GM23338 (cell line): ENCODE measurements around the gene OR1D5.

ENCODE experiments used
- CREB1 ChIP-seq: fragments of 250-450 bp; sonication (Bioruptor Pico); IDR thresholded peaks from 2 replicates; pipeline ENCODE4 v1.5.0; 2020; ENCODE audit warnings: low read depth, mild to moderate bottlenecking, moderate library complexity
- EZH2 ChIP-seq: fragments of 200-600 bp; sonication (generic); IDR thresholded peaks from one replicate; pipeline ENCODE4 v1.8.0; 2017; ENCODE audit warnings: antibody characterized with exemption, mild to moderate bottlenecking, low read depth; ENCODE audit not compliant: unreplicated experiment
- EZH2phosphoT487 ChIP-seq: fragments of 200-600 bp; sonication (generic); IDR thresholded peaks from one replicate; pipeline ENCODE4 v1.8.1; 2018; ENCODE audit warnings: antibody characterized with exemption; ENCODE audit not compliant: unreplicated experiment
- JUNB ChIP-seq: IDR thresholded peaks from one replicate; pipeline ENCODE4 v1.6.1; 2016; ENCODE audit warnings: antibody characterized with exemption; ENCODE audit not compliant: unreplicated experiment
- NANOG ChIP-seq: IDR thresholded peaks from 2 replicates; pipeline ENCODE4 v1.6.1; 2016; ENCODE audit warnings: antibody characterized with exemption, borderline replicate concordance
- POLR2AphosphoS5 ChIP-seq: IDR thresholded peaks from 2 replicates; pipeline ENCODE4 v1.6.1; 2016; ENCODE audit warnings: antibody characterized with exemption, low read depth
- STAT1 ChIP-seq: IDR thresholded peaks from one replicate; pipeline ENCODE4 v1.6.1; 2016; ENCODE audit warnings: antibody characterized with exemption; ENCODE audit not compliant: unreplicated experiment
- ZNF114 ChIP-seq: fragments of 250-450 bp; sonication (Bioruptor Pico); IDR thresholded peaks from 2 replicates; pipeline ENCODE4 v1.5.0; 2020; ENCODE audit warnings: mild to moderate bottlenecking, moderate library complexity
- ZNF331 ChIP-seq: fragments of 250-450 bp; sonication (Bioruptor Pico); IDR thresholded peaks from 2 replicates; pipeline ENCODE4 v1.5.0; 2020; ENCODE audit warnings: low read depth, mild to moderate bottlenecking, moderate library complexity
- TF ChIP-seq, protein P1 (sequence below), 2 experiments: fragments of 200-600 bp in 1 of 2; sonication (generic) in 1 of 2; conservative IDR thresholded peaks; 2 replicates each; pipeline versions ENCODE4 v1.5.1 to v1.6.1; 2016 to 2017; ENCODE audit warnings: antibody characterized with exemption in 2 of 2, low read depth in 2 of 2, mild to moderate bottlenecking in 2 of 2, moderate library complexity in 1 of 2
- TF ChIP-seq, protein P2 (sequence below): IDR thresholded peaks from one replicate; pipeline ENCODE4 v1.6.1; 2018; ENCODE audit warnings: antibody characterized with exemption; ENCODE audit not compliant: unreplicated experiment
- TF ChIP-seq, protein P3 (sequence below): IDR thresholded peaks from 2 replicates; pipeline ENCODE4 v1.6.1; 2016; ENCODE audit warnings: antibody characterized with exemption
- TF ChIP-seq, protein P4 (sequence below): fragments of 250-450 bp; sonication (Bioruptor Pico); IDR thresholded peaks from 2 replicates; pipeline ENCODE4 v1.5.0; 2020; ENCODE audit warnings: mild to moderate bottlenecking, moderate library complexity

DNA sequence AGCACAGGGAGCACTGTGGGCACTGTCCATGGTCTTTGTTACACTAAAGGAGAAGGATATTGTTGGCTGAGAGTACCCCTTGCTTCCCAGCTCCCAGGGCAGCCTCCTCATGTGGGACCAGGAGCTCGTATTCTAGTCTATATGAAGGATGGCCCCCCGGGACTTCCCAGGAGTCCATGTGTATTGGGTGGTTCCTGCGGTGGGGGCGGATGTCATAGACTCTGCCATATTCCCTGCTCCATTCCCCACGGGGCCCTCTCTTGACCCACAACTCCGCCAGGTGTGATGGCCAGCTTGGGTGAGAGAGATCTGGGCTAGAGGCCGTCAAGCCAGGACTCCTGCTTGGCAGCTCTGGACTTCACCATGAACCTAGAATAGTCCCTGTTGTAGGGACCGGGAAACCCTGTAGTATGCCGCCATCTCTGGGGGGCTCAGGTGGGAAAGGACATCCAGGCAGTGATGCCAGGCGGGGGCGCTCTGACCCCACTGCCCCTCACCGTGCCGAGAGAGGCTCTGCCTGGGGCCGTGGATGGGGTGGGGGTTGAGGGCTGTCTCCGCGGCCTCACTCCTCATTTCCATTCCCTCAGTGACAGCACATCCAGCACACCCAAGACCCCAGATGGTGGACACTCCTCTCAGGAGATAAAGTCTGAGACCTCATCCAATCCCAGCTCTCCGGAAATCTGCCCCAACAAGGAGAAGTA lies 37.8 kb downstream of the OR1D5 start:
- TF ChIP-seq, protein P1, sequence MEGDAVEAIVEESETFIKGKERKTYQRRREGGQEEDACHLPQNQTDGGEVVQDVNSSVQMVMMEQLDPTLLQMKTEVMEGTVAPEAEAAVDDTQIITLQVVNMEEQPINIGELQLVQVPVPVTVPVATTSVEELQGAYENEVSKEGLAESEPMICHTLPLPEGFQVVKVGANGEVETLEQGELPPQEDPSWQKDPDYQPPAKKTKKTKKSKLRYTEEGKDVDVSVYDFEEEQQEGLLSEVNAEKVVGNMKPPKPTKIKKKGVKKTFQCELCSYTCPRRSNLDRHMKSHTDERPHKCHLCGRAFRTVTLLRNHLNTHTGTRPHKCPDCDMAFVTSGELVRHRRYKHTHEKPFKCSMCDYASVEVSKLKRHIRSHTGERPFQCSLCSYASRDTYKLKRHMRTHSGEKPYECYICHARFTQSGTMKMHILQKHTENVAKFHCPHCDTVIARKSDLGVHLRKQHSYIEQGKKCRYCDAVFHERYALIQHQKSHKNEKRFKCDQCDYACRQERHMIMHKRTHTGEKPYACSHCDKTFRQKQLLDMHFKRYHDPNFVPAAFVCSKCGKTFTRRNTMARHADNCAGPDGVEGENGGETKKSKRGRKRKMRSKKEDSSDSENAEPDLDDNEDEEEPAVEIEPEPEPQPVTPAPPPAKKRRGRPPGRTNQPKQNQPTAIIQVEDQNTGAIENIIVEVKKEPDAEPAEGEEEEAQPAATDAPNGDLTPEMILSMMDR (conservative IDR thresholded peaks at IDR 0.05; ENCODE audit: low read depth in 2 of 2), result peak; percentile 14 to 48; a peak in 2 of 4 replicates
- TF ChIP-seq POLR2AphosphoS5 (no peak), EZH2 (no peak), EZH2phosphoT487 (no peak), STAT1 (no peak), CREB1 (CRISPR knock-in tag) (no peak), JUNB (no peak), ZNF331 (CRISPR knock-in tag) (no peak), NANOG (no peak), ZNF114 (CRISPR knock-in tag) (no peak)
- TF ChIP-seq, protein P2, sequence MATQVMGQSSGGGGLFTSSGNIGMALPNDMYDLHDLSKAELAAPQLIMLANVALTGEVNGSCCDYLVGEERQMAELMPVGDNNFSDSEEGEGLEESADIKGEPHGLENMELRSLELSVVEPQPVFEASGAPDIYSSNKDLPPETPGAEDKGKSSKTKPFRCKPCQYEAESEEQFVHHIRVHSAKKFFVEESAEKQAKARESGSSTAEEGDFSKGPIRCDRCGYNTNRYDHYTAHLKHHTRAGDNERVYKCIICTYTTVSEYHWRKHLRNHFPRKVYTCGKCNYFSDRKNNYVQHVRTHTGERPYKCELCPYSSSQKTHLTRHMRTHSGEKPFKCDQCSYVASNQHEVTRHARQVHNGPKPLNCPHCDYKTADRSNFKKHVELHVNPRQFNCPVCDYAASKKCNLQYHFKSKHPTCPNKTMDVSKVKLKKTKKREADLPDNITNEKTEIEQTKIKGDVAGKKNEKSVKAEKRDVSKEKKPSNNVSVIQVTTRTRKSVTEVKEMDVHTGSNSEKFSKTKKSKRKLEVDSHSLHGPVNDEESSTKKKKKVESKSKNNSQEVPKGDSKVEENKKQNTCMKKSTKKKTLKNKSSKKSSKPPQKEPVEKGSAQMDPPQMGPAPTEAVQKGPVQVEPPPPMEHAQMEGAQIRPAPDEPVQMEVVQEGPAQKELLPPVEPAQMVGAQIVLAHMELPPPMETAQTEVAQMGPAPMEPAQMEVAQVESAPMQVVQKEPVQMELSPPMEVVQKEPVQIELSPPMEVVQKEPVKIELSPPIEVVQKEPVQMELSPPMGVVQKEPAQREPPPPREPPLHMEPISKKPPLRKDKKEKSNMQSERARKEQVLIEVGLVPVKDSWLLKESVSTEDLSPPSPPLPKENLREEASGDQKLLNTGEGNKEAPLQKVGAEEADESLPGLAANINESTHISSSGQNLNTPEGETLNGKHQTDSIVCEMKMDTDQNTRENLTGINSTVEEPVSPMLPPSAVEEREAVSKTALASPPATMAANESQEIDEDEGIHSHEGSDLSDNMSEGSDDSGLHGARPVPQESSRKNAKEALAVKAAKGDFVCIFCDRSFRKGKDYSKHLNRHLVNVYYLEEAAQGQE, result no peak
- TF ChIP-seq, protein P3, sequence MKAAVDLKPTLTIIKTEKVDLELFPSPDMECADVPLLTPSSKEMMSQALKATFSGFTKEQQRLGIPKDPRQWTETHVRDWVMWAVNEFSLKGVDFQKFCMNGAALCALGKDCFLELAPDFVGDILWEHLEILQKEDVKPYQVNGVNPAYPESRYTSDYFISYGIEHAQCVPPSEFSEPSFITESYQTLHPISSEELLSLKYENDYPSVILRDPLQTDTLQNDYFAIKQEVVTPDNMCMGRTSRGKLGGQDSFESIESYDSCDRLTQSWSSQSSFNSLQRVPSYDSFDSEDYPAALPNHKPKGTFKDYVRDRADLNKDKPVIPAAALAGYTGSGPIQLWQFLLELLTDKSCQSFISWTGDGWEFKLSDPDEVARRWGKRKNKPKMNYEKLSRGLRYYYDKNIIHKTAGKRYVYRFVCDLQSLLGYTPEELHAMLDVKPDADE, result no peak
- TF ChIP-seq, protein P4, sequence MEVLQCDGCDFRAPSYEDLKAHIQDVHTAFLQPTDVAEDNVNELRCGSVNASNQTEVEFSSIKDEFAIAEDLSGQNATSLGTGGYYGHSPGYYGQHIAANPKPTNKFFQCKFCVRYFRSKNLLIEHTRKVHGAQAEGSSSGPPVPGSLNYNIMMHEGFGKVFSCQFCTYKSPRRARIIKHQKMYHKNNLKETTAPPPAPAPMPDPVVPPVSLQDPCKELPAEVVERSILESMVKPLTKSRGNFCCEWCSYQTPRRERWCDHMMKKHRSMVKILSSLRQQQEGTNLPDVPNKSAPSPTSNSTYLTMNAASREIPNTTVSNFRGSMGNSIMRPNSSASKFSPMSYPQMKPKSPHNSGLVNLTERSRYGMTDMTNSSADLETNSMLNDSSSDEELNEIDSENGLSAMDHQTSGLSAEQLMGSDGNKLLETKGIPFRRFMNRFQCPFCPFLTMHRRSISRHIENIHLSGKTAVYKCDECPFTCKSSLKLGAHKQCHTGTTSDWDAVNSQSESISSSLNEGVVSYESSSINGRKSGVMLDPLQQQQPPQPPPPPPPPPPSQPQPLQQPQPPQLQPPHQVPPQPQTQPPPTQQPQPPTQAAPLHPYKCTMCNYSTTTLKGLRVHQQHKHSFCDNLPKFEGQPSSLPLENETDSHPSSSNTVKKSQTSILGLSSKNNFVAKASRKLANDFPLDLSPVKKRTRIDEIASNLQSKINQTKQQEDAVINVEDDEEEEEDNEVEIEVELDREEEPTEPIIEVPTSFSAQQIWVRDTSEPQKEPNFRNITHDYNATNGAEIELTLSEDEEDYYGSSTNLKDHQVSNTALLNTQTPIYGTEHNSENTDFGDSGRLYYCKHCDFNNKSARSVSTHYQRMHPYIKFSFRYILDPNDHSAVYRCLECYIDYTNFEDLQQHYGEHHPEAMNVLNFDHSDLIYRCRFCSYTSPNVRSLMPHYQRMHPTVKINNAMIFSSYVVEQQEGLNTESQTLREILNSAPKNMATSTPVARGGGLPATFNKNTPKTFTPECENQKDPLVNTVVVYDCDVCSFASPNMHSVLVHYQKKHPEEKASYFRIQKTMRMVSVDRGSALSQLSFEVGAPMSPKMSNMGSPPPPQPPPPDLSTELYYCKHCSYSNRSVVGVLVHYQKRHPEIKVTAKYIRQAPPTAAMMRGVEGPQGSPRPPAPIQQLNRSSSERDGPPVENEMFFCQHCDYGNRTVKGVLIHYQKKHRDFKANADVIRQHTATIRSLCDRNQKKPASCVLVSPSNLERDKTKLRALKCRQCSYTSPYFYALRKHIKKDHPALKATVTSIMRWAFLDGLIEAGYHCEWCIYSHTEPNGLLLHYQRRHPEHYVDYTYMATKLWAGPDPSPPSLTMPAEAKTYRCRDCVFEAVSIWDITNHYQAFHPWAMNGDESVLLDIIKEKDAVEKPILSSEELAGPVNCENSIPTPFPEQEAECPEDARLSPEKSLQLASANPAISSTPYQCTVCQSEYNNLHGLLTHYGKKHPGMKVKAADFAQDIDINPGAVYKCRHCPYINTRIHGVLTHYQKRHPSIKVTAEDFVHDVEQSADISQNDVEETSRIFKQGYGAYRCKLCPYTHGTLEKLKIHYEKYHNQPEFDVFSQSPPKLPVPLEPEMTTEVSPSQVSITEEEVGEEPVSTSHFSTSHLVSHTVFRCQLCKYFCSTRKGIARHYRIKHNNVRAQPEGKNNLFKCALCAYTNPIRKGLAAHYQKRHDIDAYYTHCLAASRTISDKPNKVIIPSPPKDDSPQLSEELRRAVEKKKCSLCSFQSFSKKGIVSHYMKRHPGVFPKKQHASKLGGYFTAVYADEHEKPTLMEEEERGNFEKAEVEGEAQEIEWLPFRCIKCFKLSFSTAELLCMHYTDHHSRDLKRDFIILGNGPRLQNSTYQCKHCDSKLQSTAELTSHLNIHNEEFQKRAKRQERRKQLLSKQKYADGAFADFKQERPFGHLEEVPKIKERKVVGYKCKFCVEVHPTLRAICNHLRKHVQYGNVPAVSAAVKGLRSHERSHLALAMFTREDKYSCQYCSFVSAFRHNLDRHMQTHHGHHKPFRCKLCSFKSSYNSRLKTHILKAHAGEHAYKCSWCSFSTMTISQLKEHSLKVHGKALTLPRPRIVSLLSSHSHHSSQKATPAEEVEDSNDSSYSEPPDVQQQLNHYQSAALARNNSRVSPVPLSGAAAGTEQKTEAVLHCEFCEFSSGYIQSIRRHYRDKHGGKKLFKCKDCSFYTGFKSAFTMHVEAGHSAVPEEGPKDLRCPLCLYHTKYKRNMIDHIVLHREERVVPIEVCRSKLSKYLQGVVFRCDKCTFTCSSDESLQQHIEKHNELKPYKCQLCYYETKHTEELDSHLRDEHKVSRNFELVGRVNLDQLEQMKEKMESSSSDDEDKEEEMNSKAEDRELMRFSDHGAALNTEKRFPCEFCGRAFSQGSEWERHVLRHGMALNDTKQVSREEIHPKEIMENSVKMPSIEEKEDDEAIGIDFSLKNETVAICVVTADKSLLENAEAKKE, result no peak
